IPS DF 4.7 (cell line): ENCODE data around the gene TPX2.

Source experiments
- DNase-seq: peaks from one replicate; pipeline ENCODE4 v3.0.0-alpha.2; 2013; ENCODE audit warnings: low spot score; ENCODE audit errors: extremely low read depth

The TPX2 gene

GRCh38 chr20:31760519-31761240 is 21.6 kb downstream of the TPX2 start:
- no peak for DNase-seq

GRCh38 chr20:31764641-31765305 is 25.7 kb downstream of the TPX2 start:
- DNase-seq, result no peak

- no peak for DNase-seq
Observed at GRCh38 chr20:31767805-31768204, 28.7 kb downstream of the TPX2 start.

- DNase-seq, result no peak
Observed at GRCh38 chr20:31769681-31770080, 30.6 kb downstream of the TPX2 start.

- no peak for DNase-seq
Observed at GRCh38 chr20:31770243-31770642, 31.2 kb downstream of the TPX2 start.

GRCh38 chr20:31774408-31774807 is 35.3 kb downstream of the TPX2 start:
- no peak for DNase-seq

- no peak for DNase-seq
Observed at GRCh38 chr20:31780839-31781238, 41.7 kb downstream of the TPX2 start.

- DNase-seq, result no peak
Observed at GRCh38 chr20:31781945-31782344, 42.9 kb downstream of the TPX2 start.

GRCh38 chr20:31784354-31785044 is 45.4 kb downstream of the TPX2 start:
- DNase-seq, result no peak

GRCh38 chr20:31785089-31785488 is 46.0 kb downstream of the TPX2 start:
- no peak for DNase-seq

- DNase-seq, result no peak
Observed at GRCh38 chr20:31788578-31788977, 49.5 kb downstream of the TPX2 start.

GRCh38 chr20:31790401-31790800 is 51.3 kb downstream of the TPX2 start:
- DNase-seq, result no peak

GRCh38 chr20:31797364-31797763 is 58.3 kb downstream of the TPX2 start:
- DNase-seq, result no peak

GRCh38 chr20:31801508-31801907 is 62.4 kb downstream of the TPX2 start:
- DNase-seq, result no peak

GRCh38 chr20:31803552-31804291 is 64.6 kb downstream of the TPX2 start:
- no peak for DNase-seq

- DNase-seq, result no peak
Observed at GRCh38 chr20:31806564-31807355, 67.7 kb downstream of the TPX2 start.

GRCh38 chr20:31808481-31808880 is 69.4 kb downstream of the TPX2 start:
- DNase-seq, result no peak

- no peak for DNase-seq
Observed at GRCh38 chr20:31809661-31810060, 70.6 kb downstream of the TPX2 start.

GRCh38 chr20:31811198-31811597 is 72.1 kb downstream of the TPX2 start:
- no peak for DNase-seq

GRCh38 chr20:31811796-31812728 is 73.0 kb downstream of the TPX2 start:
- DNase-seq, result no peak
